Gastroesophageal sphincter (tissue), 3 donors: Measurements from ENCODE around the gene ROCK1.

Source experiments
- POLR2A ChIP-seq, 2 donors: fragments of 450-650 bp; IDR thresholded peaks; one replicate each; pipeline ENCODE4 v1.6.1; 2017; ENCODE audit warnings: antibody characterized with exemption in 2 of 2, mild to moderate bottlenecking in 2 of 2, moderate library complexity in 1 of 2
- POLR2AphosphoS5 ChIP-seq: sonication (generic); formaldehyde crosslinking; IDR thresholded peaks from one replicate; pipeline ENCODE4 v1.6.1; 2017; ENCODE audit warnings: antibody characterized with exemption
- TF ChIP-seq, protein P1 (sequence below), 4 experiments: fragments of 200-600 bp in 2 of 4; fragments of 450-650 bp in 2 of 4; sonication (generic) in 1 of 4; IDR thresholded peaks; one replicate each; pipeline ENCODE4 v1.5.1; 2017 to 2019; ENCODE audit warnings: antibody characterized with exemption in 4 of 4, mild to moderate bottlenecking in 2 of 4, moderate library complexity in 2 of 4

DNA sequence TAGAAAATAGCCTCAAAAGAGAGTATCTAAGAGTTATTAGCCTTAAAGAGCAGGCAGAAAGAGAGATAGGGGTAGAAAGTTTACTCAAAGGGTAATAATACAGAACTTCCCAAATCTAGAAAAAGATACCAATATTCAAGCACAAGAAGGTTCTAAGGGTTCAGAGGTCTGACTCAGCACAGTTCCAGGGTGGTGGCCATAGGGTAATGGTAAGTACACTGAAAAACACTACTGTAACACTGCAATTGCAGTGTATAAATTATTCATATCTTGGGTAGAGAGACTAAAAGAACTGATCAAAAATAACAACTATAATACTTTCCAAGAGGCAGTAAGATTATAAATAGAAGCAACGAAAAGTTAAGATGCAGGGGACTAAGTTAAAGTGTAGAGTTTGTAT, 115.2 kb downstream of the ROCK1 start:
- TF ChIP-seq, protein P1, sequence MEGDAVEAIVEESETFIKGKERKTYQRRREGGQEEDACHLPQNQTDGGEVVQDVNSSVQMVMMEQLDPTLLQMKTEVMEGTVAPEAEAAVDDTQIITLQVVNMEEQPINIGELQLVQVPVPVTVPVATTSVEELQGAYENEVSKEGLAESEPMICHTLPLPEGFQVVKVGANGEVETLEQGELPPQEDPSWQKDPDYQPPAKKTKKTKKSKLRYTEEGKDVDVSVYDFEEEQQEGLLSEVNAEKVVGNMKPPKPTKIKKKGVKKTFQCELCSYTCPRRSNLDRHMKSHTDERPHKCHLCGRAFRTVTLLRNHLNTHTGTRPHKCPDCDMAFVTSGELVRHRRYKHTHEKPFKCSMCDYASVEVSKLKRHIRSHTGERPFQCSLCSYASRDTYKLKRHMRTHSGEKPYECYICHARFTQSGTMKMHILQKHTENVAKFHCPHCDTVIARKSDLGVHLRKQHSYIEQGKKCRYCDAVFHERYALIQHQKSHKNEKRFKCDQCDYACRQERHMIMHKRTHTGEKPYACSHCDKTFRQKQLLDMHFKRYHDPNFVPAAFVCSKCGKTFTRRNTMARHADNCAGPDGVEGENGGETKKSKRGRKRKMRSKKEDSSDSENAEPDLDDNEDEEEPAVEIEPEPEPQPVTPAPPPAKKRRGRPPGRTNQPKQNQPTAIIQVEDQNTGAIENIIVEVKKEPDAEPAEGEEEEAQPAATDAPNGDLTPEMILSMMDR (IDR thresholded peaks at IDR 0.05): no peak
- no peak for TF ChIP-seq POLR2AphosphoS5
- no peak for TF ChIP-seq POLR2A (IDR thresholded peaks at IDR 0.05)
